ENCODE measurements around the gene ZIK1.
A peak's percentile ranks its signal among the peaks of the same experiment; 100 is the strongest.

ZIK1 gene

GRCh38 chr19:57611113-57611512 is 27.2 kb downstream of the ZIK1 start:
- no peak for DNase-seq (ENCODE audit: low read depth)

DNA sequence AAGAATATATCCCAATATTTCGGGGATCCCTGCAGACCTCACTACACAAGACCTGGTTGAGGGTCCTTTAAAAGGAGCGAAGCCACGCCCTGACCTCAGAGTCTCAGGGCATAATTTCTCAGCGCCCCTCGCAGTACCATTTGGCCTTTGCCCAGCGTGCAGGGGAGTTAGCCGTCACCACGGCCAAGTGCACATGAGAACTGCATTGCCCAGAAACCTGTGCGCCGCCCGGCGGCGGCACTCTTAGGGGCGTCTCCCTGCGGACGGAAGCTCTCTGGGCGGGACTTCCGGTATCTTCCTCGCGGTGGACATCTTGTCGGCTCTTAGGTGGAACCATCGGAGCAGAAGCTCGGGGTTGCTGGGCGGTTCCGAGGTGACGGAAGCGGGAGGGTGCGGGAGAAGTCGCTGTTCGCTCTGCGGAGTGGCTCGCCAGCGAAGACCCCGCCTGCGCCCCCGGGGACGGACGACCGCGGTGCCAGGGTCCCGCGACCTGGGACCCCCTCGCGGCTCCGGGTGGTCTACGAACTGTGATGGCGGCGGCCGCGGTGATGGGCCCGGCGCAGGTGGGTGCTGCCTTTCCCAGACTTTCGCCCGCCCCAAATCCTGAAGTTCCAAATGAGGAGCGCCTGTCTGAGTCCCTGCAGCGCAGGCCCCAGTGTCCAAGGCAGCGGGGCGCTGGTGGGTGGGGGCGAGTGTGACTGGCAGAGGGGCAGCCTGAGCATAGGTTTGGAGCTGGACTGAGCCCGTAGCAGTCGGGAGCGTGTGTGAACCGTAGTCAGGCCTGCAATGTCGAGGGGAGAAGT is 30.2 kb downstream of the ZIK1 start, which contains the start of gene ZNF134:
Gene ZNF134 (plus strand): TSS at position 302 of the 803 bp plus-strand sequence. CDS start 5,227 bp downstream, outside the sequence.
- peak; percentile 85 for DNase-seq (ENCODE audit: low read depth)

DNA sequence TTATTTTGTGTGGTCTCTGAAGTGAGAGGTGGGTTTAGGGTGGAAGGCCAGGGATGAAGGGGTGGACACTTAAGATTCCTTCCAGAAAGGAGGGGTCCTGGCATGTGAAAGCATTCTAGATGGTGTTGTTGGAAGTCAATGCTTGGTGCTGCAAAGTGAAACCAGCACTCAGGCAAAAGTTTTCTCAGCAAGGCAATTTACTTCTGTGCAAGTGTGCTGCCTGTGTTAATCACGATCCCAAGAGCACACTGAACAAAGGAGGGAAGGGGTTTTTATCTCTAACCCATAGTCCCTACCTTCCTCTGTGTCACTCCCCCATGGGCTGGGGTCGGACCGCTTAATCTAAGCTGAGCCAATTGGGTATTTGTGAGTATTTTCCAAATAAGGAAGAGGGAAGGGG is 31.4 kb downstream of the ZIK1 start:
- DNase-seq (ENCODE audit: low read depth): no peak

GRCh38 chr19:57620673-57621348 is 36.9 kb downstream of the ZIK1 start:
- DNase-seq (ENCODE audit: low read depth): no peak

DNA sequence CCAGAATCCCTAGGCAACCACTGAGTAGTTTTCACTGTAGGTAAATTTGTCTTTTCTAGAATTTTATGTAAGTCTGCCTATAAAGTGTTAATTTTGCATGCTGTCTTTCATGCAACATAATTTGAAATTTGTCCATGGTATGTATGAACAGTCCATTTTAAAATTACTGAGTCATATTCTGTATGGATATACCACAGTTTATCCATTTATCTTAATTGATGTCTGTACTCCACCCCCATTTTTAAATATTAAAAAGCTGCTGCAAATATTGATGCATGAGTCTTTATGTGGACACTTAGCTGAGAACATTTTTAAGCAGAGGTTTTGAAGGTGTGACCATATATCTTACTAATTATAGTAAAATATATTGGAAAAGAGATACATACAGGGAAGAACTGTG is 39.1 kb downstream of the ZIK1 start:
- no peak for DNase-seq (ENCODE audit: low read depth)

GRCh38 chr19:57632987-57633831 is 49.3 kb downstream of the ZIK1 start, which contains the start of gene ZNF211:
Gene ZNF211 (plus strand): TSS chr19:57633168. CDS start chr19:57633347, 179 bp downstream.
- DNase-seq (ENCODE audit: low read depth): peak; percentile 88

- no peak for DNase-seq (ENCODE audit: low read depth)
Measured at GRCh38 chr19:57633832-57634131, 49.8 kb downstream of the ZIK1 start.

- no peak for DNase-seq (ENCODE audit: low read depth)
Measured at GRCh38 chr19:57637379-57637778, 53.4 kb downstream of the ZIK1 start.

GRCh38 chr19:57641715-57642234 is 57.8 kb downstream of the ZIK1 start:
- no peak for DNase-seq (ENCODE audit: low read depth)

- no peak for DNase-seq (ENCODE audit: low read depth)
Measured at GRCh38 chr19:57642396-57643046, 58.6 kb downstream of the ZIK1 start.

All from HS-27A (cell line).